HepG2 (cell line): ENCODE measurements around the gene OR10G8. TPM values are rescaled to one million over a fixed set of nuclear protein-coding genes. Genes with fewer than 3 reads are reported as not detected.

Experiments used
- ATAC-seq: fragments of 200-7000 bp; cut with Tn5 transposase; 3 replicates; pipeline ENCODE4 v1.9.1; 2020; ENCODE audit warnings: mild to moderate bottlenecking, moderate library complexity
- BruUV-seq: library from RNA; stranded (reverse); fragments of 400-500 nt; replicated peaks from 2 replicates; lab custom pipeline; 2021; lab: Mats Ljungman, UMichigan
- CTCF ChIA-PET: fragments of 300-600 bp; formaldehyde crosslinking; extraction: SDS; loops from one replicate; lab custom pipeline; 2021; ENCODE audit warnings: low total read pairs, inconsistent platforms, low intra/inter-chr PET ratio; lab: Yijun Ruan, JAX
- POLR2A ChIA-PET: fragments of 350-600 bp; sonication (Branson Sonifier 250); formaldehyde crosslinking; loops from one replicate; lab custom pipeline; 2020; ENCODE audit warnings: antibody characterized with exemption, inconsistent platforms; lab: Yijun Ruan, JAX
- DNase-seq: peaks from one replicate; pipeline ENCODE4 v3.0.0-alpha.2; 2015; ENCODE audit warnings: low spot score
- FAIRE-seq: peaks from 3 replicates; lab custom pipeline; 2011; peaks lifted over from hg19 to GRCh38; lab: Jason Lieb, UNC
- H2AFZ ChIP-seq: one replicate; pipeline ENCODE4 v1.6.1; 2011; ENCODE audit warnings: low read length, inconsistent platforms
- H3K27ac ChIP-seq: fragments of 300-600 bp; 3 replicates; pipeline ENCODE4 v1.8.0; 2011; ENCODE audit warnings: mixed run types, mild to moderate bottlenecking, mixed read lengths, low read length, inconsistent platforms; ENCODE audit not compliant: insufficient read depth; ENCODE audit errors: extremely low read length
- H3K27me3 ChIP-seq, 2 experiments: fragments of 200-600 bp in 1 of 2; 2 replicates in 1 of 2; 3 replicates in 1 of 2; pipeline versions ENCODE4 v1.6.0 to v1.8.0; 2011; ENCODE audit warnings: low read length in 2 of 2, mild to moderate bottlenecking in 2 of 2, moderate library complexity in 2 of 2, inconsistent platforms in 1 of 2; ENCODE audit not compliant: insufficient read depth in 2 of 2, control insufficient read depth in 1 of 2
- H3K36me3 ChIP-seq, 2 experiments: fragments of 200-600 bp in 1 of 2; replicated peaks in 1 of 2; 2 replicates in 1 of 2; 3 replicates in 1 of 2; pipeline versions ENCODE4 v1.5.1 to v1.8.0; 2011; ENCODE audit warnings: low read length in 2 of 2, inconsistent platforms in 1 of 2; ENCODE audit not compliant: insufficient read depth in 2 of 2, control insufficient read depth in 1 of 2
- H3K4me1 ChIP-seq: 2 replicates; pipeline ENCODE4 v1.5.1; 2012; ENCODE audit warnings: low read length, inconsistent platforms; ENCODE audit not compliant: insufficient read depth
- H3K4me2 ChIP-seq: 2 replicates; pipeline ENCODE4 v1.6.0; 2011; ENCODE audit warnings: low read depth, low read length, inconsistent platforms
- H3K4me3 ChIP-seq, 3 experiments: fragments of 200-600 bp in 1 of 3; sonication (generic), shearing (Covaris generic) in 1 of 3; replicated peaks in 1 of 3; 2 replicates each; pipeline ENCODE4 v1.5.1; 2011 to 2016; ENCODE audit warnings: low read length in 3 of 3, inconsistent platforms in 2 of 3, low read depth in 2 of 3, mild to moderate bottlenecking in 2 of 3, control low read depth in 1 of 3, mixed read lengths in 1 of 3; ENCODE audit not compliant: insufficient read depth in 1 of 3
- H3K79me2 ChIP-seq: one replicate; pipeline ENCODE4 v1.6.1; 2011; ENCODE audit warnings: low read length, inconsistent platforms; ENCODE audit not compliant: insufficient read depth
- H3K9ac ChIP-seq: 2 replicates; pipeline ENCODE4 v1.6.0; 2011; ENCODE audit warnings: mild to moderate bottlenecking, low read depth, low read length, inconsistent platforms; ENCODE audit not compliant: insufficient read depth
- H3K9me3 ChIP-seq: 2 replicates; pipeline ENCODE4 v1.5.1; 2012; ENCODE audit warnings: mild to moderate bottlenecking, low read length
- H4K20me1 ChIP-seq: 2 replicates; pipeline ENCODE4 v1.6.0; 2011; ENCODE audit warnings: inconsistent platforms, mild to moderate bottlenecking, low read length, moderate library complexity; ENCODE audit not compliant: insufficient read depth
- KDM3A ChIP-seq: IDR thresholded peaks from 2 replicates; pipeline ENCODE4 v1.6.1; 2018; ENCODE audit warnings: low read depth, missing compliant biosample characterization
- MIER3 ChIP-seq: IDR thresholded peaks from 2 replicates; pipeline ENCODE4 v1.6.1; 2016; ENCODE audit warnings: missing compliant biosample characterization, borderline replicate concordance
- MXD1 ChIP-seq: sonication (generic); formaldehyde crosslinking; IDR thresholded peaks from 2 replicates; pipeline ENCODE4 v1.4.0; 2020; ENCODE audit warnings: mild to moderate bottlenecking, missing genetic modification reagents
- ZFP1 ChIP-seq: IDR thresholded peaks from 2 replicates; pipeline ENCODE4 v1.6.1; 2016
- ZNF441 ChIP-seq: sonication (generic); formaldehyde crosslinking; IDR thresholded peaks from 2 replicates; pipeline ENCODE4 v1.7.0; 2021; ENCODE audit warnings: missing genetic modification reagents, borderline replicate concordance
- ZNF710 ChIP-seq: sonication (generic); formaldehyde crosslinking; IDR thresholded peaks from 2 replicates; pipeline ENCODE4 v1.5.0; 2020; ENCODE audit warnings: mild to moderate bottlenecking, missing genetic modification reagents, borderline replicate concordance
- ZNF790 ChIP-seq: sonication (generic); formaldehyde crosslinking; IDR thresholded peaks from 2 replicates; pipeline ENCODE4 v1.8.0; 2022; ENCODE audit warnings: missing genetic modification reagents, mild to moderate bottlenecking, borderline replicate concordance
- WGBS: methylation state at CpG from one replicate; pipeline ENCODE4 v1.1.6; 2017; ENCODE audit warnings: low lambda C conversion rate; 5-methylcytosine and 5-hydroxymethylcytosine counted together
- in situ Hi-C: cut with HindIII; loops from 2 replicates; pipeline ENCODE4 v1.10.0; 2017; ENCODE audit warnings: low pct_unique_long_range_greater_than_20kb; ENCODE audit not compliant: extremely low pct_ligation_motif_present
- intact Hi-C: fragments of 100-400 bp; cut with micrococcal nuclease; formaldehyde crosslinking; loops from one replicate; pipeline ENCODE4 v1.10.0; 2022; ENCODE audit not compliant: unreplicated experiment
- polyA plus RNA-seq, 8 experiments: library from polyadenylated mRNA; depleted of rRNA in 3 of 8; stranded (reverse) in 7 of 8; unstranded in 1 of 8; fragments of >200 nt; fragmentation: Illumina TruSeq in 4 of 8; extraction: Trizol in 4 of 8; gene quantifications; 2 replicates each; pipeline versions ENCODE4 v1.2.1 to v1.2.3, GENCODE V29; 2011 to 2016; ENCODE audit warnings: low read depth in 4 of 8, missing spikeins in 1 of 8, mixed read lengths in 1 of 8; ENCODE audit not compliant: insufficient read depth in 1 of 8
- total RNA-seq, 5 experiments: library from RNA; depleted of rRNA; stranded (reverse); fragments of >200 nt; fragmentation: Illumina TruSeq; extraction: Trizol; gene quantifications; 2 replicates each; pipeline ENCODE4 v1.2.3, GENCODE V29; 2016; ENCODE audit warnings: low read depth in 1 of 5
- TF ChIP-seq, protein P1 (sequence below): sonication (generic); formaldehyde crosslinking; conservative IDR thresholded peaks from 2 replicates; pipeline ENCODE4 v1.4.0; 2020; ENCODE audit warnings: mild to moderate bottlenecking, missing genetic modification reagents, moderate library complexity

The OR10G8 gene
- total and polyA plus RNA-seq, 2 of the 13 experiments (the other 11 are each of a cell fraction or from before 2014, with no cell fraction given), result not detected

GRCh38 chr11:123977731-123978347 lies 48.8 kb upstream of the OR10G8 start, which contains the start of gene OR10S1 (continued):
- TF ChIP-seq MXD1 (CRISPR knock-in tag), result no peak

DNA sequence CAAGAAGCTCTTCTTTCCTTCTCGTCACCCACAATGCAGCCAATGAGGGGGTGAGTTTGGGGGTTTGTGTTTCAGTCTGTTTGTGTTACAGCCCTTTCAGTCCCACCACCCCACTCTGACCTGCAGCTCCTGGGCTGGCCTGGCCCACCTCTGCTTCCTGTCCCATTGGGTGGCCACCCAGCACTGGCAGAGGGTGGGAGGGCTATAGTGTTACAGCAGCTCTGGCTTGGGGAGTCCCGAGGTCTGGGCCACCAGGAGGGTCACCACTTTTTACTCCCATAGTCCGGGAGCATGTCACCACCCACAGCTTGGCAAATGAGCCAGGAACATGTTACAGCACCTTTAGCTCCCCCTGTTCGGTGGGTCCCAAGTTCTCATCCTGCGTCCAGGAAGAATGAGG lies 47.3 kb upstream of the OR10G8 start:
- Histone ChIP-seq H3K36me3 (no peaks in the 10 kb centered on the region), H3K4me2 (no peak overlapping the region)
- BruUV-seq, result no TSS peak
- CTCF ChIA-PET, result no interaction called here
- 4% methylated on average over 5 of the region's 5 CpGs for WGBS
- TF ChIP-seq ZNF790 (CRISPR knock-in tag) (no peak), ZNF441 (no peak), MIER3 (no peak), KDM3A (CRISPR knock-in tag) (no peak), ZFP1 (no peak), ZNF710 (no peak)
- TF ChIP-seq, protein P1, sequence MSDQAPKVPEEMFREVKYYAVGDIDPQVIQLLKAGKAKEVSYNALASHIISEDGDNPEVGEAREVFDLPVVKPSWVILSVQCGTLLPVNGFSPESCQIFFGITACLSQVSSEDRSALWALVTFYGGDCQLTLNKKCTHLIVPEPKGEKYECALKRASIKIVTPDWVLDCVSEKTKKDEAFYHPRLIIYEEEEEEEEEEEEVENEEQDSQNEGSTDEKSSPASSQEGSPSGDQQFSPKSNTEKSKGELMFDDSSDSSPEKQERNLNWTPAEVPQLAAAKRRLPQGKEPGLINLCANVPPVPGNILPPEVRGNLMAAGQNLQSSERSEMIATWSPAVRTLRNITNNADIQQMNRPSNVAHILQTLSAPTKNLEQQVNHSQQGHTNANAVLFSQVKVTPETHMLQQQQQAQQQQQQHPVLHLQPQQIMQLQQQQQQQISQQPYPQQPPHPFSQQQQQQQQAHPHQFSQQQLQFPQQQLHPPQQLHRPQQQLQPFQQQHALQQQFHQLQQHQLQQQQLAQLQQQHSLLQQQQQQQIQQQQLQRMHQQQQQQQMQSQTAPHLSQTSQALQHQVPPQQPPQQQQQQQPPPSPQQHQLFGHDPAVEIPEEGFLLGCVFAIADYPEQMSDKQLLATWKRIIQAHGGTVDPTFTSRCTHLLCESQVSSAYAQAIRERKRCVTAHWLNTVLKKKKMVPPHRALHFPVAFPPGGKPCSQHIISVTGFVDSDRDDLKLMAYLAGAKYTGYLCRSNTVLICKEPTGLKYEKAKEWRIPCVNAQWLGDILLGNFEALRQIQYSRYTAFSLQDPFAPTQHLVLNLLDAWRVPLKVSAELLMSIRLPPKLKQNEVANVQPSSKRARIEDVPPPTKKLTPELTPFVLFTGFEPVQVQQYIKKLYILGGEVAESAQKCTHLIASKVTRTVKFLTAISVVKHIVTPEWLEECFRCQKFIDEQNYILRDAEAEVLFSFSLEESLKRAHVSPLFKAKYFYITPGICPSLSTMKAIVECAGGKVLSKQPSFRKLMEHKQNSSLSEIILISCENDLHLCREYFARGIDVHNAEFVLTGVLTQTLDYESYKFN, result no peak
- TF ChIP-seq, all 625 proteins: peak for 0
- H3K9me3 ChIP-seq, result peaks cover 9% of the 10 kb centered on the region
- no peak overlapping the region for H3K9ac ChIP-seq
- in situ Hi-C loops, result no loop called here
- ATAC-seq, result no peak
- no peak overlapping the region for H3K27ac ChIP-seq
- intact Hi-C loops, result no loop called here
- FAIRE-seq, result no peak
- no peaks in the 10 kb centered on the region for H3K27me3 ChIP-seq
- no peak overlapping the region for H3K4me3 ChIP-seq
- H4K20me1 ChIP-seq, result no peaks in the 10 kb centered on the region
- DNase-seq, result no peak
- POLR2A ChIA-PET, result no interaction called here
- H3K4me1 ChIP-seq, result no peaks in the 10 kb centered on the region
- no peaks in the 10 kb centered on the region for H3K79me2 ChIP-seq
- H2AFZ ChIP-seq, result no peak overlapping the region
